GM21619 (cell line): ENCODE data around the gene PHLPP1.

Source experiments
- ATAC-seq: cut with Tn5 transposase; IDR thresholded peaks from one replicate; pipeline ENCODE4 v1.9.1; 2021; ENCODE audit not compliant: unreplicated experiment

The PHLPP1 gene

GRCh38 chr18:62933261-62933887 lies 218.0 kb downstream of the PHLPP1 start:
- no peak for ATAC-seq

GRCh38 chr18:62935994-62936393 lies 220.7 kb downstream of the PHLPP1 start:
- no peak for ATAC-seq

- ATAC-seq, result no peak
These were observed 221.7 kb downstream of the PHLPP1 start for GRCh38 chr18:62937065-62937464.

GRCh38 chr18:62938006-62938405 lies 222.7 kb downstream of the PHLPP1 start:
- no peak for ATAC-seq

- ATAC-seq, result no peak
These were observed 223.1 kb downstream of the PHLPP1 start for GRCh38 chr18:62938487-62938886.

GRCh38 chr18:62939433-62939832 lies 224.1 kb downstream of the PHLPP1 start:
- no peak for ATAC-seq

- ATAC-seq, result no peak
These were observed 224.6 kb downstream of the PHLPP1 start for GRCh38 chr18:62939926-62940325.

GRCh38 chr18:62942578-62942977 lies 227.2 kb downstream of the PHLPP1 start:
- no peak for ATAC-seq

- ATAC-seq, result no peak
These were observed 229.1 kb downstream of the PHLPP1 start for GRCh38 chr18:62944454-62944853.

- ATAC-seq, result no peak
These were observed 233.4 kb downstream of the PHLPP1 start for GRCh38 chr18:62948788-62949187.

GRCh38 chr18:62950246-62950645 lies 234.9 kb downstream of the PHLPP1 start:
- no peak for ATAC-seq

- ATAC-seq, result no peak
These were observed 237.5 kb downstream of the PHLPP1 start for GRCh38 chr18:62952807-62953206.

- no peak for ATAC-seq
These were observed 238.3 kb downstream of the PHLPP1 start for GRCh38 chr18:62953663-62954062.

- no peak for ATAC-seq
These were observed 239.0 kb downstream of the PHLPP1 start for GRCh38 chr18:62954366-62954765.

GRCh38 chr18:62957885-62958472 lies 242.6 kb downstream of the PHLPP1 start:
- ATAC-seq, result no peak

- ATAC-seq, result no peak
These were observed 244.1 kb downstream of the PHLPP1 start for GRCh38 chr18:62959481-62959880.

GRCh38 chr18:62963507-62963906 lies 248.2 kb downstream of the PHLPP1 start:
- ATAC-seq, result no peak

GRCh38 chr18:62964432-62964831 lies 249.1 kb downstream of the PHLPP1 start:
- no peak for ATAC-seq

GRCh38 chr18:62967089-62967488 lies 251.7 kb downstream of the PHLPP1 start:
- ATAC-seq, result no peak

GRCh38 chr18:62973689-62974088 lies 258.3 kb downstream of the PHLPP1 start:
- ATAC-seq, result no peak

- ATAC-seq, result no peak
These were observed 259.0 kb downstream of the PHLPP1 start for GRCh38 chr18:62974388-62974787.

- no peak for ATAC-seq
These were observed 259.8 kb downstream of the PHLPP1 start for GRCh38 chr18:62974928-62975675.
